ENCODE results near the gene NEIL3. TPM values are rescaled to one million over a fixed set of nuclear protein-coding genes. Genes with fewer than 3 reads are reported as not detected.

Gene NEIL3
- polyA plus RNA-seq, 1 experiment, result 3.7 TPM

DNA sequence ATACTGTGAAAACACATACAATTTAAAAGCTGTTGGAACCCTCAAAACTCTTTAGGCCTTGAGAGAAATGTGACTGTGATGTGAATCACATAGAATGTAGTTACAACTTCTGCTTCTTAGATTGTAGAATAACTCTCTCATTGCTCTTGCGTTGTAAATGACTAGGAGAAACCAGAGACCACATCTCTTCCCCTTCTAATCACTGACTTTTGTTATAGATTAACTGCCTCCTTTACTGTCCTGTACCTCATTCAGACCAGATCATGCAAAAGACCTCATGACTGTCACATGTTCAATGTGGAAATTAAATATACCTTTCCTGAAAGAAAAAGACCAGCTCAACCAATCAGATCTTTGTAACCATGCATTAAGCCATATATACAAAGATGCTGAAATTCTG lies 43.2 kb upstream of the NEIL3 start:
- no peak for DNase-seq (ENCODE audit: low read depth, low spot score)
- Histone ChIP-seq H3K9me3 (ENCODE audit: control insufficient read depth, insufficient read depth, low read length) (no peaks in the 10 kb centered on the region), H3K27ac (ENCODE audit: low read depth, low read length) (no peak overlapping the region), H3K4me3 (ENCODE audit: low read depth, low read length) (no peak overlapping the region), H3K27me3 (ENCODE audit: control insufficient read depth, insufficient read depth, low read length) (no peaks in the 10 kb centered on the region)
- POLR2A ChIA-PET, result no interaction called here
- TF ChIP-seq, protein P1, sequence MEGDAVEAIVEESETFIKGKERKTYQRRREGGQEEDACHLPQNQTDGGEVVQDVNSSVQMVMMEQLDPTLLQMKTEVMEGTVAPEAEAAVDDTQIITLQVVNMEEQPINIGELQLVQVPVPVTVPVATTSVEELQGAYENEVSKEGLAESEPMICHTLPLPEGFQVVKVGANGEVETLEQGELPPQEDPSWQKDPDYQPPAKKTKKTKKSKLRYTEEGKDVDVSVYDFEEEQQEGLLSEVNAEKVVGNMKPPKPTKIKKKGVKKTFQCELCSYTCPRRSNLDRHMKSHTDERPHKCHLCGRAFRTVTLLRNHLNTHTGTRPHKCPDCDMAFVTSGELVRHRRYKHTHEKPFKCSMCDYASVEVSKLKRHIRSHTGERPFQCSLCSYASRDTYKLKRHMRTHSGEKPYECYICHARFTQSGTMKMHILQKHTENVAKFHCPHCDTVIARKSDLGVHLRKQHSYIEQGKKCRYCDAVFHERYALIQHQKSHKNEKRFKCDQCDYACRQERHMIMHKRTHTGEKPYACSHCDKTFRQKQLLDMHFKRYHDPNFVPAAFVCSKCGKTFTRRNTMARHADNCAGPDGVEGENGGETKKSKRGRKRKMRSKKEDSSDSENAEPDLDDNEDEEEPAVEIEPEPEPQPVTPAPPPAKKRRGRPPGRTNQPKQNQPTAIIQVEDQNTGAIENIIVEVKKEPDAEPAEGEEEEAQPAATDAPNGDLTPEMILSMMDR (IDR thresholded peaks at IDR 0.05; ENCODE audit: low read depth, low read length), result no peak
- CTCF ChIA-PET, result interaction anchor here (0.9 kb wide), 1 partner anchor 16 kb away, joined by 3 read pairs; no protein-coding TSS in a partner anchor

DNA sequence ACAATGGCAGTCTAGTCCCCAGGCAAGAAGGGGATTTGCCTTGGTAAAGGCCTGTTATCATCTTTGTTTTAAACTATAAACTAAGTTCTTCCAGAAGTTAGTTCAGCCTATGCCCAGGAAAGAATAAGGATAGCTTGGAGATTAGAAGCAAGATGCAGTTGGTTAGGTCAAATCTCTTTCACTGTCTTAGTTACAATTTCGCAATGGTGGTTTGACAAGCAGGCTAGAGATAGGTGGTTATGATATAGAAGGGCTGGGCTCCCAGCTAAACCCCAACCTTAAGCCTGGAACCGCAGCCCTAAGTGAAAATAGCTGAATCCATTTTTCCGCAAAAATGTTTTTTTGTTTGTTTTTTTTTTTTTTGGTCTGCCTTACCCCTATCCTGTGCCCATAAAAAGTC lies 41.8 kb upstream of the NEIL3 start:
- H3K27ac ChIP-seq (ENCODE audit: low read depth, low read length), result no peak overlapping the region
- TF ChIP-seq, protein P1 (IDR thresholded peaks at IDR 0.05; ENCODE audit: low read depth, low read length), result no peak
- no peaks in the 10 kb centered on the region for H3K9me3 ChIP-seq (ENCODE audit: control insufficient read depth, insufficient read depth, low read length)
- H3K4me3 ChIP-seq (ENCODE audit: low read depth, low read length), result no peak overlapping the region
- POLR2A ChIA-PET, result no interaction called here
- no peak for DNase-seq (ENCODE audit: low read depth, low spot score)
- CTCF ChIA-PET, result interaction anchor here (1.0 to 1.2 kb wide), 3 partner anchors 17 to 72 kb away, joined by 3 to 5 read pairs (median 3); no protein-coding TSS in a partner anchor
- no peaks in the 10 kb centered on the region for H3K27me3 ChIP-seq (ENCODE audit: control insufficient read depth, insufficient read depth, low read length)

DNA sequence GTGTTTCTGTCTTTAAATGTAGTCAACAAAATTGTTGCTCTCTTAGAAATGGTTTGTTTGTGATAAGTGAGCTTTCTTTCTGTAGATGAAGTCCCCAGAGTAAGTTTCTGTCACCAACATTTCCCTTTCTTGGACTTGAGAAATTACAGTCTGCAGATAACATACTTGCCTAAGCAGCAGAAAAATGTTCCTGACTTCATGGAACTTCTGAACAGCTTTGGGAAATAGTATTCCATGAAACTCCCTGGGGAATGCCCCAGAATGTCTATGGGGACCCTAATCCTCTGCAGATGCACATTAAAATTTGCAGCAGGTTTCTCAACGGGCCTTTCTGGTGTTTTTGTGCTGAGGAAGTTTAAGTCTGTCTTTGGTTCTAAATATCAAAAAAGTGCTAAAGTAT lies 38.6 kb upstream of the NEIL3 start:
- TF ChIP-seq, protein P1 (IDR thresholded peaks at IDR 0.05; ENCODE audit: low read depth, low read length), result no peak
- Histone ChIP-seq H3K4me3 (ENCODE audit: low read depth, low read length) (no peak overlapping the region), H3K27ac (ENCODE audit: low read depth, low read length) (no peak overlapping the region), H3K9me3 (ENCODE audit: control insufficient read depth, insufficient read depth, low read length) (no peaks in the 10 kb centered on the region), H3K27me3 (ENCODE audit: control insufficient read depth, insufficient read depth, low read length) (no peaks in the 10 kb centered on the region)
- DNase-seq (ENCODE audit: low read depth, low spot score), result no peak
- ChIA-PET CTCF (no interaction called here), POLR2A (no interaction called here)

DNA sequence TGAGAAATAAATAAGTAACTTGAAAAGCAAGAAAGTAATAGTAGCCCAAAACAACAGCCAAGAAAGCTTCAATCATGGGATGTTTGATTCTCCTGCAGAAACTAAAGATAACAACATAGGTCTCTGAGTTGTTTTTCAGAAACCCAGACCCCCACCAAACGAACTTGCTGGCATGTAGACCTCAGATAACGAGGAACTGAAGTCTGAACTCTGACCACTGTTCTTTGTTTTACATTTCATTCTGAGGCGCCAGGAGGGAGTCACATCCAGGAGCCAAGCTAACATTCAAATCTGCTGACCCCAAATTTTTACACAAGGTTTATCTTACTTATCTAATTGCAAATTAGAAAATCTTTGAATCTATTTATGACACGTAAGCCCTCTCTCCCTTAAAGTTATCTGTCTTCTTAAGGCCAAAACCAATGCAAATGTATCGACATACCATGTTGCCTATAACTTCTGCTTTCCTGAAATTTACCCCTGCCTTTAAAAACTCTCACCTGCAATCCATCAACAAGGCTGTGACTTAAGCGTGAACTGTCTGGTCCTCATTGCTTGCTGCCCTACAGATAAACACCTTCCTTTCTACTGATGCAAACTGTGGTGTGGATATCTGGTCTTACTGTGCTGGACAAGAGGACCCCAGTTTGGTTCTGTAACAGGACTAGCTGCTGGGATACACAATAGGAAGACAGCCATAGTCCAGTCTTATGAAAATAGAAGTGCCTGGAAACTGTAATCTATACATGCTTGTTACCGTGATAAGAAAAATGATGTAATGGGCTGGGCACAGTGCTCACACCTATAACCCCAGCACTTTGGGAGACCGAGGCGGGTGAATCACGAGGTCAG lies 37.5 kb upstream of the NEIL3 start:
- DNase-seq (ENCODE audit: low read depth, low spot score), result no peak
- CTCF ChIA-PET, result no interaction called here
- POLR2A ChIA-PET, result no interaction called here
- TF ChIP-seq, protein P1 (IDR thresholded peaks at IDR 0.05; ENCODE audit: low read depth, low read length), result no peak
- Histone ChIP-seq H3K9me3 (ENCODE audit: control insufficient read depth, insufficient read depth, low read length) (no peaks in the 10 kb centered on the region), H3K27me3 (ENCODE audit: control insufficient read depth, insufficient read depth, low read length) (no peaks in the 10 kb centered on the region), H3K4me3 (ENCODE audit: low read depth, low read length) (no peak overlapping the region), H3K27ac (ENCODE audit: low read depth, low read length) (no peak overlapping the region)

DNA sequence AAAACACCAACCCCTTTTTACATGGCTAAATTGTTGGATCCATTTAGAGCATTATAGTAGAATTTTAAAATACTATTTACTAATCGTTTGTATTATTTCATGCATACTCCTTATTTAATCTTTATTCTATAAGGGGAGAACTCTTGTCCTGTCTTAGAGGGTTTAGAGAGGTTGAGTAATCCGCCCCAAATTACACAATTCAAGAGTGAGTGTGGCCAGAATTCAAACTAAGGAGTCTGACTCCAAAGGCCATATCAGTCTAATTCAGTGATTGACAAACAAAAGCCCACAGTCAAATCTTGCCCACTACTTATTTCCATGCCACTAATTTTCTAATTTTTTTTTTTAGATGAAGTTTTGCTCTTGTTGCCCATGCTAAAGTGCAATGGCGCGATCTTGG lies 33.7 kb upstream of the NEIL3 start:
- Histone ChIP-seq H3K27me3 (ENCODE audit: control insufficient read depth, insufficient read depth, low read length) (no peaks in the 10 kb centered on the region), H3K9me3 (ENCODE audit: control insufficient read depth, insufficient read depth, low read length) (no peaks in the 10 kb centered on the region), H3K27ac (ENCODE audit: low read depth, low read length) (no peak overlapping the region), H3K4me3 (ENCODE audit: low read depth, low read length) (no peak overlapping the region)
- ChIA-PET POLR2A (no interaction called here), CTCF (interaction anchor here (1.2 to 2.5 kb wide), 3 partner anchors 9 to 26 kb away, joined by 3 to 10 read pairs (median 7); no protein-coding TSS in a partner anchor)
- no peak for DNase-seq (ENCODE audit: low read depth, low spot score)
- TF ChIP-seq, protein P1 (IDR thresholded peaks at IDR 0.05; ENCODE audit: low read depth, low read length), result no peak

Data from AG04450 (cell line).